Cerebellar cortex (tissue), 1 donor: ENCODE results near the gene ITGA5.

Experiments used
- DNase-seq: peaks from one replicate; pipeline ENCODE4 v3.0.0-alpha.2; 2015; ENCODE audit warnings: low spot score

ITGA5 gene

GRCh38 chr12:54419088-54419887 is at the start of gene ITGA5:
ITGA5 (minus strand) TSS chr12:54419266; CDS start chr12:54419198, 68 bp downstream.
- DNase-seq = peak; percentile 36

GRCh38 chr12:54465857-54466523 is 46.9 kb upstream of the ITGA5 start:
- DNase-seq = no peak

- DNase-seq = no peak
These were observed 44.4 kb upstream of the ITGA5 start for GRCh38 chr12:54463484-54463883.

- no peak for DNase-seq
These were observed 44.0 kb upstream of the ITGA5 start for GRCh38 chr12:54463034-54463433.

- no peak for DNase-seq
These were observed 41.4 kb upstream of the ITGA5 start for GRCh38 chr12:54460317-54460923.

GRCh38 chr12:54459355-54459754 is 40.3 kb upstream of the ITGA5 start:
- DNase-seq = no peak

GRCh38 chr12:54455760-54456469 is 36.8 kb upstream of the ITGA5 start:
- no peak for DNase-seq

GRCh38 chr12:54452628-54453027 is 33.6 kb upstream of the ITGA5 start:
- no peak for DNase-seq

- DNase-seq = no peak
These were observed 29.3 kb upstream of the ITGA5 start for GRCh38 chr12:54448344-54448743.

- DNase-seq = no peak
These were observed 28.9 kb upstream of the ITGA5 start for GRCh38 chr12:54447917-54448316.

- DNase-seq = no peak
These were observed 25.1 kb upstream of the ITGA5 start for GRCh38 chr12:54444206-54444605.

- no peak for DNase-seq
These were observed 24.4 kb upstream of the ITGA5 start for GRCh38 chr12:54443446-54443845.

GRCh38 chr12:54442961-54443360 is 23.9 kb upstream of the ITGA5 start:
- DNase-seq = no peak

GRCh38 chr12:54442099-54442498 is 23.0 kb upstream of the ITGA5 start:
- no peak for DNase-seq

GRCh38 chr12:54439521-54440255 is 20.6 kb upstream of the ITGA5 start:
- DNase-seq = peak; percentile 83

GRCh38 chr12:54439096-54439495 is 20.0 kb upstream of the ITGA5 start:
- DNase-seq = peak; percentile 93

GRCh38 chr12:54438517-54438916 is 19.5 kb upstream of the ITGA5 start:
- DNase-seq = no peak

GRCh38 chr12:54437697-54438096 is 18.6 kb upstream of the ITGA5 start:
- DNase-seq = no peak

- DNase-seq = no peak
These were observed 18.2 kb upstream of the ITGA5 start for GRCh38 chr12:54437243-54437642.

GRCh38 chr12:54432815-54433164 is 13.7 kb upstream of the ITGA5 start:
- no peak for DNase-seq

GRCh38 chr12:54431911-54432814 is 13.1 kb upstream of the ITGA5 start:
- DNase-seq = no peak
